Measurements from ENCODE around the gene SLC44A2.

DNA sequence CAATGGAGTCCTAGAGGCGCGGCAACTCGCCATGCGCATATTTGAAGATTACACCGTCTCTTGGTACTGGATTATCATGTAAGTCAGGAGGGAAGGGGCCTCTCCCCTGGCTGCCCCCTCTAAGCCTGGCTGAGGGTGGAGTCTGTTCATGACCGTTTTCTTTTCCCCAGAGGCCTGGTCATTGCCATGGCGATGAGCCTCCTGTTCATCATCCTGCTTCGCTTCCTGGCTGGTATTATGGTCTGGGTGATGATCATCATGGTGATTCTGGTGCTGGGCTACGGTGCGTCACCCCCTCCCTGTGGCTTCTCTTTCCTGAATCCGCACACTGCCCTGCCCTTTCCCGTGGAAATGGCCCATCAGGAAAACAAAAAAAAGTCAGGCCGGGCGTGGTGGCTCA, 6.5 kb downstream of the SLC44A2 start:
- TF ChIP-seq CTCF (IDR thresholded peaks at IDR 0.05), result no peak
- TF ChIP-seq POLR2AphosphoS5 (IDR thresholded peaks at IDR 0.05), result no peak
